ENCODE results near the gene SLC4A2.
"Not testable (repeated sequence)": the region's sequence is repeated elsewhere in the genome, so short reads cannot be mapped to it uniquely, and the experiment has no call there.

Gene SLC4A2

GRCh38 chr7:151024435-151025056 lies 34.8 kb upstream of the SLC4A2 start, which contains the start of gene ATG9B:
TSS of gene ATG9B (minus strand) at chr7:151024494. CDS start at chr7:151024423, 71 bp downstream.
- no peak for DNase-seq (ENCODE audit: low spot score)

- no peak for DNase-seq (ENCODE audit: low spot score)
Observed at GRCh38 chr7:151025924-151026671, 33.3 kb upstream of the SLC4A2 start.

GRCh38 chr7:151026771-151027727 lies 32.3 kb upstream of the SLC4A2 start:
- DNase-seq (ENCODE audit: low spot score), result not testable (repeated sequence)

- not testable (repeated sequence) for DNase-seq (ENCODE audit: low spot score)
Observed at GRCh38 chr7:151027728-151028130, 31.7 kb upstream of the SLC4A2 start.

- DNase-seq (ENCODE audit: low spot score), result peak; percentile 100
Observed at GRCh38 chr7:151028131-151028947, 31.1 kb upstream of the SLC4A2 start, which contains the start of gene ABCB8. TSS of gene ABCB8 (plus strand) at chr7:151028450. CDS start at chr7:151028516, 66 bp downstream.

GRCh38 chr7:151028948-151029501 lies 30.4 kb upstream of the SLC4A2 start:
- no peak for DNase-seq (ENCODE audit: low spot score)

- DNase-seq (ENCODE audit: low spot score), result no peak
Observed at GRCh38 chr7:151031011-151031410, 28.4 kb upstream of the SLC4A2 start.

GRCh38 chr7:151032936-151033863 lies 26.2 kb upstream of the SLC4A2 start:
- no peak for DNase-seq (ENCODE audit: low spot score)

- no peak for DNase-seq (ENCODE audit: low spot score)
Observed at GRCh38 chr7:151033864-151034249, 25.5 kb upstream of the SLC4A2 start.

- no peak for DNase-seq (ENCODE audit: low spot score)
Observed at GRCh38 chr7:151034312-151035025, 24.9 kb upstream of the SLC4A2 start.

GRCh38 chr7:151035026-151035717 lies 24.2 kb upstream of the SLC4A2 start:
- DNase-seq (ENCODE audit: low spot score), result no peak

GRCh38 chr7:151035902-151036301 lies 23.5 kb upstream of the SLC4A2 start:
- no peak for DNase-seq (ENCODE audit: low spot score)

- peak; percentile 55 for DNase-seq (ENCODE audit: low spot score)
Observed at GRCh38 chr7:151038951-151039849, 20.2 kb upstream of the SLC4A2 start.

- DNase-seq (ENCODE audit: low spot score), result no peak
Observed at GRCh38 chr7:151039850-151040548, 19.4 kb upstream of the SLC4A2 start.

GRCh38 chr7:151040616-151041375 lies 18.6 kb upstream of the SLC4A2 start:
- DNase-seq (ENCODE audit: low spot score), result no peak

GRCh38 chr7:151043449-151043848 lies 15.9 kb upstream of the SLC4A2 start:
- DNase-seq (ENCODE audit: low spot score), result not testable (repeated sequence)
